Erythroblast (primary cell): Measurements from ENCODE around the gene CLRN1.

Experiments
- GATA1 ChIP-seq: IDR thresholded peaks from 2 replicates; pipeline ENCODE4 v1.6.1; 2011; ENCODE audit warnings: low read depth, mild to moderate bottlenecking, control low read depth, low read length, moderate library complexity
- POLR2A ChIP-seq: IDR thresholded peaks from 2 replicates; pipeline ENCODE4 v1.6.1; 2011; ENCODE audit warnings: mild to moderate bottlenecking, low read length

DNA sequence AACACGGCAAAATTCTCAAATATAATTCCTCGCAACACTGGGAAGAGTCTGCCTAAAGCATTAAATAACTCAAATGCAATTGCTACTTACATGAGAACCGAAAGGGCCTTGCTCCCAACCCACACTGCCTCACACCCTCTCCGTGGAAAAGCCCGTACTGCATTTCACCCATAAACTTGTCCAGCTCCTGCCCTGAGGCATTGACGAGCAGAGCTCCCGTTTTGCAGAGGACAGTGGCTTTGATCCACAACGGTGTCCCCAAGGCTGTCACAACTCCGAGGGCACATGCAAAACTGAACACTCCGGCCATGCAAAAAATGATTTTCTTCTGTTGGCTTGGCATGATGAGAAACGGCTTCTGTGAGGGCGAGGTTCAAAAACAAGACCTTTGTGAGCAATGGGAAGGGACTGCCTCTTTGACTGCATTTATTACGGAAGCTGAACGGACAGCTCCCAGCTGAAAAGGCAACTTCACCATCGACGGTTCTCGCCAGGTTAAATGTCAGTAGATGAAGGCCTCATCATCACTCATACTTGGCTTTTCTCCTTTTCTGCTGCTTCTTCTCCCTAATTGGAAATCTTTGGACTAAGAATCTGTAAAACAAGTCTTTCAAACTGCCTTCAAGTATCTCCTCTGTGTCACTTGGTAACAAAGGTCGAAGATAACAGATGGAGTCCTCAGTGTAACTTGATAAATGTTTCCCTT is at the start of gene CLRN1:
- no peak for TF ChIP-seq POLR2A
- no peak for TF ChIP-seq GATA1
